NCI-H510A (cell line): ENCODE results near the gene CDH4.

Source experiments
- DNase-seq: peaks from one replicate; lab custom pipeline; 2025; lab: John Stamatoyannopoulos, UW

CDH4 gene

DNA sequence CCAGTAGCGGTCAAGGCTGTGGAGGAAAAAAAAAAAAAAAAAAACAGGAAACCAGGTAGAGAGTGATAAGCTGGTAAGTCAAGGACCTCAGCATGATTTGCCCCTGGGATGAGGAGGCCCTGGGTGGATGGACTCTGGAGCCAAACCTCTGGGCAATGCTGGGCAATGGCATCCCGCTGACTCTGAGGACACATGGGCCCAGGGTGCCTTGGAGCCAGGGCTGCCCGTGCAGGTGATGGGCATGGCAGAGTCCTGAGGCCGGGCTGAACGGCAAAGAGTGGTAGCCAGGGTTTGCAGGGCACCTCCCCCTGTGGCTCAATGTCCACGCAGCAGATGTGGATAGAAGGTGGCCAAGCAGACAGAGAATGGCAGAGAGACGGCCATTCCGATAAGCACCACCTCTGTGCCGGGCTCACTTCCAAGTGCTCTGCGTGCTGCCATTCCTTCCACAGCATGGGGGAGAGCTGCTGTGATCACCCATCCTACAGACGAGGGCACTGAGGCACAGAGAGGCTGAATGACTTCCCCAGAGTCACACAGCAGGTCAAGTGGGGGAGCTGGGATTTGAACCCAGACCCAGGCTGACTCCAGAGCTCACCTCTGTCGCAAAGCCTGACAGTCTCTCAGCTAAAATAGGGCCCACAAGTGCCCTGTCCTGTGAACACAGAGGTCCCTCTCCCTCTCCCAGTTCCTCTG, 353.9 kb downstream of the CDH4 start:
- no peak for DNase-seq

DNA sequence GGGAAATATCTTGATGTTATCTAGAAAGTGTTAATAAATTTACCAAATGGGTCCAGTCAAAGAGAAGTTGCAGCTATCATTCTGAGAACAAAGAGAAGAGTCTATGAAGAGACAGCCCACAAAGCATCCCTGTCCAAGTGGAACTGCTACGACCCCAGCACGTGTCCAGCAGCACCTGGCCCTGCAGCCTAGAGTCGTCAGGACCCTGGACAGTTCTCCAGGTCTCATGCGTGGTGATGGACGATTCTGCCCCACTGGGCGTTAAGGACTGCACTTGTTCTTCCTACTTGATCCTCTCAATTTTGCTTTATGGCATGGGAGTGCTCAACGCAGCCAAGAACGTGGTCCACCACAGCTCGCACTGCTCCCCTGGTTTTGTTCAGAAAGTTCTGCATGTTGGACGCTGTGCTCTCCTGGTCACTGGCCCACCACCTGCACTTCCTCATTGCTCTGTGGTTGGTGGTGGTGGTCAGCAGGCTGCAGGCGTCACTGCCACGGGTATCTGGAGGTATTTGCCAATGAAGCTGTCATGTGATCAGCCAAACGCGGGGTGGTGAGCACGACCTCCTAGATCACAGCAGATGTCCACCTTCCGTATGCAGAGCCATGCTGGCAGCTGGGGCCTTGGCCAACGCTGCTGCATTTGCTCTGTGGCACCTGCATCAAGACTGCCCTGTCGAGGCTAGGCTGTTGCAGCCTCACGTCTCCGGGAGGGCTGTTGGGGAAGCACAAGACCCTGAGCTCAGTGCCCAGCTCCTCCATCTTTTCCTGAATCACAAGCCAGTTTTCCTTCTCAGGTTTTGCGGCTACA, 356.4 kb downstream of the CDH4 start:
- no peak for DNase-seq

DNA sequence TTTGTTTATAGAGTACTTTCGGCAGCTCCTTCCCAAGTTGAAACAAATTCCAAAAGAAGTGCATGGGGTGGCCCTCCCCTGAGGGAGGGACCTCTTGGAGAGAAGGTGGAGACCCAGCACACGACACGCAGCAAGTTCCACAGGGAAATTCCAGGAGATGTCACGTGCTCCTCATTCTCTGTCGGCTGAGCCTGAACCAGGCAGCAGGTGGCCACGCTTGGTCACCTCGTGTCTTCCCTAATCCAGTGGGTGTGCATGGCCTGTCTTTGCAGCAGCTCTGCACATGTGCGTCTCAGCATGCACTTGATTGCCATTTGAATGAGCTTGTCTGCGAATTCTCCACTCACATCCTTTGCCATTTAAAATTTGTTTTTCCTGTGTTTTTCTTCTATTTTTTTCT, 357.4 kb downstream of the CDH4 start:
- no peak for DNase-seq

DNA sequence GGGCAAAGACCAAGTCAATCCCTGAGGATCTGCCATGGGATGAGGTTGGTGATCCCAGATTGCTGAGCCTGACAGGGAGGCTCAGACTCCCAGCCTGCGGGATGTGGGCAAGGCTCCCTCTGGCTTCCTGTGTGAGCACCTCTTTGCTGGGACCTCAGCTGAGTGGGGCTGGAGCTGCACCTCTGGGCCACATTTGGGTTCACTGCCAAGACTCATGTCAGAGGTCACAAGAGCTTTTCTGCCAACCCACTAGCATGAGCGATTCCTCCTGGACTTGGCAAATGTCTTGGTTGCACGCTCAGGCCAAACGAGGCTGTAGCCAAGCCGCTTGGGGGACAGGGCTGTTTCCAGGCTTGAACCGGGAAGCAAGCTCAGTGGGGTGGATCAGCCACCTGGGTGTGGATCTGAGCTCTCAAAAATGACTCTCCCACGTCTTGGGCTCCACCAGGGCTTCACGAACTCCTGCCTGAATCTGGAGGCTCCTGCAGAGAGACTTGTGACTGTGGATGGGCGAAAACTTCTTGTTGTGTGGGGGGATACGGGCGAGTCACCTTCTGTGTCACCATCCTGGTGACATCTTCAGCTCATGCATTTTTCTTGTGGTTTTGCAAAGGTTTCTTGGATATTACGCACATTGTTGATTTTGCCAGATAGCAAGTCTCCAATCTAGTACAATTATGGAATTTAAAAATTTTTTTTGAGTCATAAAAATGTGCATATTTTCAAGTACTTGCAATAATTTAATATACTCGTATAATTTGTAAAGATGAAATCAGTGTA, 359.5 kb downstream of the CDH4 start:
- no peak for DNase-seq

DNA sequence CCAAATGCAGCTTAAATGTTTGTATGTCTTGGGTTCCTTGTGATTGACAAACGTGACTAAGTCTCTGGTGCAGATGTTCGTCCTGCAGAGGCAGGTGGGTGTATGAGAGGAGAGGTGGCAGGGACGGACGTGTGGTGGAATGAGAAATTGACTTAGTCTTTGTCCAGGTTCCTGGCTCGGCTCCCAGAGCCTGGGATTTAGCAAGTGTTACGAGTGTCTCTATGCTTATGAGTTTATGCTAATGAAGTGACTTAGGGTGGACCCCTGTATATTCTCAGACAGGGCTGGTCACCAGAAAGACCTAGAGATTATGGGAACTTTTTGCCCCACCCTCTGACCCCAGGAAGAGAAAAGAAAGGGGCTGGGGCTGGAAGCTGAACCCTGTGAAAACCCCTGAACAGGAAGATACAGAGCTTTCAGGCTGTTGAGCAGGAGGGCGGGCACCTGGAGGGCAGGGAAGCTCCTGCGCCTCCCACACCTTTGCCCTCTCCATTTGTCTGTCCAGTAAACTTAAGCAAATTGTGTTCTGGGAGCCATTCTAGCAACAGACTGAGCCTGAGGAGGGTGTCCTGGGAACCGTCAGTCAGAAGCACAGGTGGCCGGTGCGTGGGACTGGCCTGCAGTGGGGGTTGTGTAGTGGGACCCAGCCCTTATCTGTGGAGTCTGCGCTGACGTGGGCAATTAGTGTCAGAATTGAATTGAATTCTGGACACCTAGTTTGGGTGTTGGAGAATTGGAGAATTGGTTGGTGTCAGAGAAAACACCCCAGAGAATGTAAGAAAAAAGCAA, 362.1 kb downstream of the CDH4 start:
- no peak for DNase-seq

DNA sequence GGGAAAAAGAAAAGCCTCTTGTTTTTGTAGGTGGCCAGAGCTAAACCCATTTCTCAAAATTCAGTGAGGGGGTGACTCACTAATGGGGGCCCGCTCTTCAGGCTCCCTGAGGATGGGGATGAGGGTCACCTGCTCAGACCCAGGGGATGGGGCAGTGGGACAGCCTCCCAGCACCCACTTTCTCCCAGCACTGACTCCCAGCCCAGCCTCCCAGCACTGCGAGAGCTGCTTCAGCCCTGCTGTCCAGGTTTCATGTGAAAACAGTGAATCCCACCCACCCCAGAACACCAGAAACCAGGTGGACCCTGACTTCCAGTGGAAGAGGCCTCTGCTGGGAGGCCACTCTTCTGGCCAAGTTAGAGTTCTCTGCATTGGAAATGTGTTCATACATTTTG, 362.6 kb downstream of the CDH4 start:
- no peak for DNase-seq

DNA sequence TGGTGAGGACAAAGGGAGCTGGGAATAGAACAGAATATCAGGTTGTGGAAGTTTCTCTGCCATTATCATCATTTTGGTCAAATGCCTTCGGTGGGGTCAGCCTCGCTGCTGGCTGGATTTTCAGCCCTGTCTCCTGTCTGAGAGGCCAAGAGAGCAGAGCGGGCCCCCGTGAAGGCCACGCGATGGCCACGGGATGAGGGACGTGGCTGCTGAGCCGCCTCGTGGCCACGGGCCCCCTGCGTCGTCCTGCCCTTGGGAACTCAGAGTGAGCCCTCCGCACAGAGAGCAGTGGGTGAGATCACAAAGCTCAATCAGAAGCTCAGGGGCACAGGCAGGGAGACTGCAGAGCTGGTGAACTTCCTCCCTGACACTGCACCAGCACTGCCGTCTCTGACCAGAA, 363.7 kb downstream of the CDH4 start:
- no peak for DNase-seq

DNA sequence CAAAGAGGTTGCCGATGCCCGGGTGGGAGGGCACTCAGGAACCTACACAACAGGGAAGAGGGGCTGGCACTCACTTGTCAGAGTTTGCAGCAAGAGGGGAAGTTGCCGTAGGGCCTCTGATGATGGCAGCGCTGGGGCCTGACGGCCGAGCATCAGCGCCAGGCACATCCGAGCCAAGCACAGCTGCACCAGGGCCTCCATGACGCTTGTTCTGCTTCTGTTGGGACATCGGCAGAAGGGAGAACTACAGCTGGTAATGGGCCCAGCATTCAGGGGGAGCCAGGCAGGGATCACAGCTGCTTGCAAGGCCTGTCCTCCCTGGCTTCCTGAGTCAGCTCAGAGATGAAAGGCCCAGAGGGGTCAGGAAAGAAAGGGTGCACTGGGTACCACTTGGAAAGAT, 367.7 kb downstream of the CDH4 start:
- DNase-seq = no peak

DNA sequence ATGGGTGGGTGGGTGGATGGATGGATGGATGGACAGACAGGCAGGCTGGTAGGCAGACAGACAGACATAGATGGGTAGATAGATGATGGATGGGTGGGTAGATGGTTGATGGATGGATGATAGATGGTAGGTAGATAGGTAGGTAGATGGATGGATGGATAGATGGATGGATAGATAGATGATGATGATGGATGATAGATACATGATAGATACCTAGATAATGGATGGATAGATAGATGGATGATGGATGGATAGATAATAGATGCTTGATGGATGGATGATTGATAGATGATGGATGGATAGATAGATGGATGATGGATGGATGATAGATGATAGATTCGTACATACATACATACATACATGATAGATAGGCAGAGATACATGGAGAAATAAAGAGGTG, 368.1 kb downstream of the CDH4 start:
- no peak for DNase-seq

DNA sequence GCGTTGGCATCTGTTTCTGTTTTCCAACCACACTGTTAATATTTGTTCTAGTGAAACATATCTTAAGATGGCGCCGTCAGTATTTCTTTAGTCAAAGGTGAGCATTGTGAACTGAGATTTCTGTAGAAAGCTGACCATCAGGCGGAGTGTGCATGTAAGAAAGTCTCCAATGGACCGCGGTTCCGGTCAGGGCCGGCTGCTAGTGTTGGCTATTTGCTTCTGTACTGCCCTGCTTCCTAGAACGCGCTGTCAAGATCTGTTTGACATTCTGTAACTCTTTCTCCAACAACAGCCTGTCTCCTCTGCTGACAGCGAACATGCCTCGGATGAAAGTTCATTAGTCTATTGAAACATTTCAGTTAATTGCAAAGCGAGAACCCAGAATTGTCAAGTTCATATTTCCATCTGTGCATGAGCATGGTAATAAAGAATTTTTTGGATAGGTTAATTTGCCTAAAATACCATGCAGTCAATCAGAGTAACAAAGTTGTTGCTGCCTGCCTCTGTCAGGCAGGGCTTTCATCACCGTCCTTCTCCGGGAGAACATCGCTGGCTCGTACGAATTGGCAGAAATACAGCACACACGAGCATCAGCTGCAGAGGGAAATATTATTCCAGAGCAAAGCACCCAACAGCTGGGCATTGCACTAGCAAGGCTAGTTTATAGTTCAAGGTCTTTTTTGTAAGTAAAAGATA, 369.1 kb downstream of the CDH4 start:
- no peak for DNase-seq

DNA sequence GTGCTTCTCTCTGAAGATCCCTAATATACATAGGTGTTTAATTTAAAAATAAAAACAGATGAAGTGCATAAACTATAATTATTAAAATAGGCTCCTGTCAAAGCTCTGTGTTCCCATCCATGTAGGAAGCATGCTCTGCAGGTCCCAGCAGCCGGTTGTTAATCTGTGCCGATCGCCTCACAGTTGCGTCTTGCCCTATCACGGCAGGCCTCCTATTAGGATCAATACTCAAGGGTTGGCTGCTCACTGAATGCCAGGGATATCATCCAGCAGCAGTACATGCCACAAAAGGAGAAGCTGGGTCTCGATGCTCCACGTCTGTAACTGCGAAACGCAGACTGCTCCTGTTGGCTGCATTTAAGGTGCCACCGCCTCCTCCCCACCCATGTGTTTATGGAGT, 369.8 kb downstream of the CDH4 start:
- no peak for DNase-seq

DNA sequence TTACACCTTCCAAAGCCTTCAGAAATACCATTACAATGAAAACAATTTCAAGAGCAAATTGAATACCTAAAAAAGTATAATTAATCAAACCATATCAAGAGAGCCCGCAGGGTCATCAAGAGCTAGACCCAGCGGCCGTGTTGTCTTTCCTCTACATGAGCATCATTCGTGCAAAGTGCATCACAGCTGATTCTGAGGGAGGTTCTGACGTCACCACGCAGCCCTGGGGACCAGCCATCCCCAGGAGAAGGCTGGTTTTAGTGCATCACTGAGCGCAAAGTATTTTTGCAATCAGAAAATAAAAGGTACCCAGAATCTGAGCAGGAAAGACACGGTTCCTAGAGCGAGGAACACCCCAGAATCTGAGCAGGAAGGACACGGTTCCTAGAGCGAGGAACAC, 371.4 kb downstream of the CDH4 start:
- no peak for DNase-seq

DNA sequence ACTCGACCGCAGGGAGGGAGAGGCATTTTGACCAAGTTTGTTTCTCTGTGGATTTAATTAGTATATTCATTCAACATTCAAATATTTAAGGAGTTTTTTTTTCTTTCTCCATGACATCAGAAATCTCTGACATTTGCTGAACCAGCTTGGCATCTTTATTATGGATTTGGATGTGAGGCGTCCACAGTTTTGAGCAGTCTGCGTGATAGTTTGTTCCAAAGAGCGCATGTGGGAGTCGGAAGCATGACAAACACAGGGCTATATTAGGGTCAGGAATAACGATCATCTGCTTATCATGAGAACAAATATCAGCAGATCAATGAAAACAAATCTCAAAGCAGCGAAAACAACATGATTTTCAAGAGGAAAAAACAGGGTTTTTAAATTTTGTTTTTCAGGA, 373.2 kb downstream of the CDH4 start:
- no peak for DNase-seq

DNA sequence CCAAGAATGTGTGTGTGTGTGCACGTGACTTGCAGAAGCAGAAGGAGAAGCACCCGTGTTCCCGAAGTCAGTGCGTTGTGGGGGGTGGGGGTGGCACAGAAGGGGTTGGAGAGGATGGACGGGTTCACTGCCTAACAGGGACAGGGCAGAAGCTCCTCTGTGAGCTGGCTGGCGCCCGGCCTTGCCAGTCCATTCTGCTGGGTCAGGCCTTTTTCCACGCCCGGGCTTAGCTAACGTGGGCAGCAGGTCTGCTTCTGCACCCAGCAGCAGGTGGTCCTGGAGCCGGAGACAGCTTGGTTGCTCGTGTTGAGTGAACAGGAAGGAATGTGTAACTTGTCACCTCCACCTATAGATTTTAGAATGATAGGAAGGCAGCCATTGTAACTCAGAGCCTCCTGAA, 374.4 kb downstream of the CDH4 start:
- DNase-seq = no peak

DNA sequence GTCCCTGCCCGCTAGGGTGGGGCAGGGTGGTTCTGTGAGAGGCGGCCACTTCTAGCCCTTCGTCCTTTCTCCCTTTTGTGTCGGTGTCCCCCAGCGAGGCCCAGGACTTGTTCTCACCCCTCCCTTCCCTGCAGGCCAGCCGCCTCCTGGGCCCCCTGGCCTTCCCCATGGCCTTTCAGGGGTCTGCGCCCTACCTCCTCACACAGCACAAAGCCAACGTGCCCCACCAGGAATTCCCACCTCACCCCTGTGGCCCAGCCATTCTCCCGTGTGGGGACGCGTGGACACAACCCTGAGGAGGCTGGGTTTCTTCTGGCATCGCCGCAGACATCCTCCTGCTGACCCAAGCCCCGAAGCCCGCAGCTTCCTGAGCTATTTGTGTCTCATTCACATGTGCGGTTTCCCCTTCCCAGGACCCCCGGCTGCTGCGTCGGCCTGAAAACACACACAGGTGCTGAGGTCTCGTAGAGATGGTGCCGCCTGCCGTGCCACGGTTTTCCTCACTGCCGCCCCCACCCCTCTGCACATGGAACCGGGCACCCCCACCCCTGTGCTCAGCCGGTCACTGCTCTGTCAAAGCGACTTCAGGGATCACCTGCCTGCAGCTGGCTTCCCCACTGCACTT, 375.8 kb downstream of the CDH4 start:
- DNase-seq = no peak

DNA sequence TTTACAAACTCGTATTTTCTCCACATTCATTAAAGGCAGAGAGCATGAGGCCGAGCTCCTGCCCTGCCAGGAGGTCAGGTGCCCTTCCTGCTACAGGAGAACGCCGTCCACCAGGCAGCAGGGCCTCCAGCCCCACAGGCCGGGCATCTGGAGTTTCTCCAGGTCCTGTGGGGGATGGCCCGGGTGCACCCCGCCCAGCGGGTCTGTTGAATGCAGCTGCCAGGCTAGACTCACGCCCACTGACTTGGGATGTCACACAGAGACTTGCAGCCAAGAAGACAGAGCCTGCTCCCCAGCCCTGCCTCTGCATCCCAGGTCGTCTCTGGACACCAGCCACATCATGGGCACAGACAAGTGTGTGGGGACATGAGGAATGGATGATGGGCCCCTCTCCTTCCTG, 376.4 kb downstream of the CDH4 start:
- no peak for DNase-seq

DNA sequence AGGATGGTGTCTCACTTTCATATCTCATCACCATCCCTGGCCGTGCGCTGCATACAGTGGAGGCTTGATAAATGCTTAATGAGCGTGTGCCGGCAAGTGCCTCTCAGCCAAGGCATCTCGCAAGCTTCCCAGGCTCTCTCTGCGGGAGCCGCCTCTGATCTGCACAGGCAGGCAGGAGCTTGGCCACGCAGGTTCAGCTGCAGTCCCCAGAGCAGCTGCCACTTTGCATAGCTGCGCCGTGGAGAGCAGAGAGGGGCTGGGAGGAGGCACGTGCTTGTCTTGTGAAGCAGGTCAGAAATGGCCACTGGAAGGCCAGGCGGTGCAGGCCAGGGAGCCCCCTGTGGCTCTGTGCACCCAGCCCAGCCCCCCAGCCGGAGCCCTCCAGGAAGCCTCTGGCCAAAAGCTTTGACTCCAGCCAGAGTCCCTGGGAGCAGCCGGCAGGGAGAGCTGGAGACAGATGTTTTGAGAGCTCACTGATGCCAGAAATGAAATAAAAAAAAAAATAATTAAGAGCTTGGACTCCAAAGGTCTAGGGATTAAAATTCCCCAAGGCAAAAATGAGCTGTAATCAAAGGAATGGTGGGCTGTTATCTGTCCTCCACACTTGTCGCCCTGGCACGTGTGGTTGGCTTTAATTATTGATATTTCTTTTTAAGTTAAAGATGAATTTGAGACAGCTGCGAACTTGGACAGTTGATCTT, 377.0 kb downstream of the CDH4 start:
- no peak for DNase-seq

DNA sequence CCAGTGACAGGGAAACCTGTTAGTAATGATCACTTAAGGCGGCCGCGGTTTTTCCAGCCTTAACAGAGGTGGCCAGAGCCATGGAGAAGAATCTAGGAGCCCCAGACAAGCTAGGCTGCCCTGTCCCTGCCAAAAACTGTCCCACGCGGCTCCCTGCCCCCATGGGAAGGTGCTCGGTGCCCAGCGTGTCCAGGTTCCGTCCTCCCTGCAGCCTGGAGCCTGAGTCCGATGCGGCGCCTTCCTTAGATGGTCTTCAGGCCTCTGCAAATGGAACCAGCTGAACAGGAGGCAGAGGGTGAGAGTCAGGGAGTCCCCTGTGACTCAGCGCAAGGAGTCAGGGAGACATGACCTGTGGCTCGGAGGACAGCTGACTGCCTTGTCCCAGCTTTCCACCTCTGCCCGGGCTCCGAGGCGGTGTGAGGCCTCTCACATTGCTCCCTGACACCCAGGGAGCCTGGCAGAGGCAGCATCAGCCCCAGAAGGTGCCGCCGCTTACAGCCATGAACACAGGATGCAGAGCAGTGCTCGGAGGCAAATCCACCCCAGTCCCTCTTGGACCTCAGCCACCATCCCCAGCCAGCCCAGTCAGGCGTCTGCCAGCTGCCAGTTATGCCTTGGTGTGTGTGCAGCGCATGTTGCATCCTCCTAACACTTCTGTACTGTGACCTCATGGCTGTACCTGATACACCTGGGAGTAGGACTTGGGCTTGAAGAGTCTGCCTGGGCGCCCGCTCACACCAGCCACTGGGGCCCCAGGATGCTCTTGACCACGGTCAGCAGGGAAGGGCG, 377.7 kb downstream of the CDH4 start:
- no peak for DNase-seq

DNA sequence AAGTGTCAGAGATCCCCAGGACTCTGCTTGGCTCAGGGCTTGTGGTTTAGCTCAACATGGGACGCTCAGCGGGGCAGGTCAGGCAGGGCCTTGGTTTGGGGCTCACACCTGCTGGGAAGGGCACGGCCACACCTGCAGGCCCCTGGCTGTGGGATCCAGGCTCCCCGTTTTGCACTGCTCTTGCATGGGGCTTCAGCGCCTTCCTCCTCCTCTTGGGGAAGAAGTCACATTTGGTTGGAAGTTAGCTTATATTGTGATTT, 378.3 kb downstream of the CDH4 start:
- DNase-seq = no peak

DNA sequence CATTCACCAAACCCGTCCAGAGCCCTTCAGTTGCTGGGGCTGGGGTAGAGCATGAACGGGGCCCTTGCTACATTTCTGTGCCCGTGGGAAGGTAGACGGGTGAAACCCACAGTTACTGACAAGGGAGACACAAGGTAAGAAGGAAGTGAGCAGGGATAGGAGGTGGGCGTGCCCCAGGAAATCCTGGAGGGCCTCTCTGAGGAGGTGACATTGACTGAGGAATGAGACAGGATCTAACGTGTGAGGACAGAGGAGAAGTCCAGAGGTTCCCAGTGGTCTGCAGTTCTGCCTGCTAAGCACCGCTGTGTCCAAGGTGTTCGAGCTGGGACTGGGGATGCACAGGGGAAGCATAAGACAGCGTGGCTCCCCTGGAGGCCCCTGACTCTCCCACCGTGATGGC, 378.8 kb downstream of the CDH4 start:
- no peak for DNase-seq
